Sigmoid colon (tissue), 7 donors: ENCODE measurements around the gene KRTAP10-11. TPM values are rescaled to one million over a fixed set of nuclear protein-coding genes. Genes with fewer than 3 reads are reported as not detected.

Experiments
- DNase-seq: peaks from one replicate; pipeline ENCODE4 v3.0.0-alpha.2; 2019
- H3K27ac ChIP-seq, 4 donors: fragments of 200-600 bp; sonication (generic); one replicate each; pipeline ENCODE4 v1.5.1; 2016 to 2019; ENCODE audit warnings: mild to moderate bottlenecking in 1 of 4
- H3K27me3 ChIP-seq, 3 donors: fragments of 200-600 bp; sonication (generic); one replicate each; pipeline ENCODE4 v1.5.1; 2019; ENCODE audit warnings: mild to moderate bottlenecking in 1 of 3
- H3K36me3 ChIP-seq, 4 donors: fragments of 200-600 bp; sonication (generic); one replicate each; pipeline ENCODE4 v1.5.1; 2016 to 2019
- H3K4me1 ChIP-seq, 4 donors: fragments of 200-600 bp; sonication (generic); one replicate each; pipeline ENCODE4 v1.5.1; 2017 to 2019
- H3K4me3 ChIP-seq, 4 donors: fragments of 200-600 bp; sonication (generic); one replicate each; pipeline ENCODE4 v1.5.1; 2017 to 2019; ENCODE audit warnings: mild to moderate bottlenecking in 2 of 4, moderate library complexity in 1 of 4
- H3K9me3 ChIP-seq, 4 donors: fragments of 200-600 bp in 3 of 4; sonication (generic) in 3 of 4; one replicate each; pipeline versions ENCODE4 v1.5.1 to v1.6.1; 2013 to 2019
- CTCF ChIP-seq, 4 experiments: fragments of 450-650 bp in 3 of 4; fragments of 200-600 bp in 1 of 4; IDR thresholded peaks; one replicate each; pipeline ENCODE4 v1.5.1; 2016 to 2019; ENCODE audit warnings: antibody characterized with exemption in 4 of 4, mild to moderate bottlenecking in 3 of 4, moderate library complexity in 2 of 4
- EP300 ChIP-seq, 4 donors: sonication (generic); formaldehyde crosslinking; IDR thresholded peaks; one replicate each; pipeline ENCODE4 v1.6.1; 2017; ENCODE audit warnings: antibody characterized with exemption in 4 of 4
- POLR2A ChIP-seq, 2 donors: fragments of 450-650 bp; IDR thresholded peaks; one replicate each; pipeline ENCODE4 v1.6.1; 2016; ENCODE audit warnings: antibody characterized with exemption in 2 of 2, mild to moderate bottlenecking in 2 of 2, moderate library complexity in 2 of 2
- POLR2AphosphoS5 ChIP-seq, 4 donors: sonication (generic); formaldehyde crosslinking; IDR thresholded peaks; one replicate each; pipeline ENCODE4 v1.6.1; 2017; ENCODE audit warnings: antibody characterized with exemption in 4 of 4
- WGBS, 2 donors: extraction: QIAGEN DNeasy Blood & Tissue Kit; methylation state at CpG; one replicate each; pipeline ENCODE4 v1.1.7; 2013; 5-methylcytosine and 5-hydroxymethylcytosine counted together
- intact Hi-C: fragments of 100-400 bp; cut with DNase I; formaldehyde crosslinking; loops from one replicate; pipeline ENCODE4 v1.15.1; 2023
- polyA plus RNA-seq, 3 donors: library from polyadenylated mRNA; stranded (reverse); fragments of 200-250 nt; gene quantifications; one replicate each; pipeline ENCODE4 v1.2.3, GENCODE V29; 2013
- small RNA-seq, 3 donors: library from RNA; depleted of rRNA; stranded (forward); fragments of <200 nt; gene quantifications; one replicate each; pipeline ENCODE3, GENCODE V24; 2016
- total RNA-seq, 4 donors: library from RNA; depleted of rRNA; stranded (reverse); fragments of >200 nt; gene quantifications; one replicate each; pipeline ENCODE4 v1.1.0, GENCODE V29; 2016
- donor health status: healthy with polysubstance abuse.
- donor health status: Bipolar disorder and iron deficiency.
- donor health status: healthy.

The KRTAP10-11 gene
- total and polyA plus RNA-seq, 7 donors: not detected

- H3K4me3 ChIP-seq: no peak overlapping the region
- DNase-seq: no peak
- TF ChIP-seq EP300 (IDR thresholded peaks at IDR 0.05): no peak
- TF ChIP-seq POLR2AphosphoS5 (IDR thresholded peaks at IDR 0.05): no peak
- TF ChIP-seq POLR2A (IDR thresholded peaks at IDR 0.05): no peak
- TF ChIP-seq CTCF (IDR thresholded peaks at IDR 0.05): no peak
These were observed 49.0 kb downstream of the KRTAP10-11 start for GRCh38 chr21:44695184-44695583.

GRCh38 chr21:44695641-44696040 lies 49.4 kb downstream of the KRTAP10-11 start:
- no peak overlapping the region for H3K4me3 ChIP-seq
- H3K27me3 ChIP-seq: peaks cover 10 to 41% (median 31%) of the 10 kb centered on the region in 3 donors
- no peak overlapping the region for H3K27ac ChIP-seq
- 74 to 79% methylated on average over 8 of the region's 8 CpGs for WGBS, 2 donors
- TF ChIP-seq EP300 (IDR thresholded peaks at IDR 0.05) (no peak), POLR2A (IDR thresholded peaks at IDR 0.05) (no peak), CTCF (IDR thresholded peaks at IDR 0.05) (no peak), POLR2AphosphoS5 (IDR thresholded peaks at IDR 0.05) (no peak)
- intact Hi-C loops: loop anchor here (10.0 kb wide), 1 partner anchor 59 kb away; no protein-coding TSS in a partner anchor
- H3K36me3 ChIP-seq: no peaks in the 10 kb centered on the region
- no peaks in the 10 kb centered on the region for H3K4me1 ChIP-seq
- H3K9me3 ChIP-seq: peaks cover 0 to 7% (median 1%) of the 10 kb centered on the region in 4 donors
- DNase-seq: no peak

More at GRCh38 chr21:44695184-44695583, 49.0 kb downstream of the KRTAP10-11 start:
- H3K27me3 ChIP-seq: peaks cover 10 to 36% (median 27%) of the 10 kb centered on the region in 3 donors
- H3K27ac ChIP-seq: no peak overlapping the region
- peaks cover 0 to 7% (median 1%) of the 10 kb centered on the region in 4 donors for H3K9me3 ChIP-seq
- intact Hi-C loops: loop anchor here (10.0 kb wide), 1 partner anchor 60 kb away; no protein-coding TSS in a partner anchor
- H3K4me1 ChIP-seq: no peaks in the 10 kb centered on the region
- 64 to 71% methylated on average over 8 of the region's 8 CpGs for WGBS, 2 donors
- no peaks in the 10 kb centered on the region for H3K36me3 ChIP-seq

- TF ChIP-seq POLR2AphosphoS5 (IDR thresholded peaks at IDR 0.05): no peak
- intact Hi-C loops: loop anchor here (10.0 kb wide), 1 partner anchor 58 kb away; no protein-coding TSS in a partner anchor
- 63 to 75% methylated on average over 10 of the region's 10 CpGs for WGBS, 2 donors
- no peaks in the 10 kb centered on the region for H3K36me3 ChIP-seq
- H3K9me3 ChIP-seq: peaks cover 0 to 7% (median 1%) of the 10 kb centered on the region in 4 donors
- peaks cover 10 to 50% (median 40%) of the 10 kb centered on the region in 3 donors for H3K27me3 ChIP-seq
- no peak overlapping the region for H3K4me3 ChIP-seq
- H3K4me1 ChIP-seq: no peaks in the 10 kb centered on the region
- H3K27ac ChIP-seq: no peak overlapping the region
- DNase-seq: no peak
These were observed 50.4 kb downstream of the KRTAP10-11 start for GRCh38 chr21:44696572-44696971.

Small RNAs within 50 kb of the gene (small RNA-seq; reads per million reads assigned to genes)
- 0 reads per million in 3 donors for gene KRTAP12-6P

Other genes with a start within 250 kb of the KRTAP10-11 start
- gene LRRC3, start 190.9 kb upstream of the KRTAP10-11 start, total RNA-seq: 1 to 10 TPM; 3.9 to 7.1 (median 5.4) TPM
- gene LRRC3, start 190.9 kb upstream of the KRTAP10-11 start, polyA plus RNA-seq: 1 to 10 TPM in 1 of 3 donors, under 1 TPM in 2; under 0.01 to 2.9 (median 0.46) TPM
- gene KRTAP10-1, start 106.2 kb upstream of the KRTAP10-11 start, total RNA-seq: not detected
- gene KRTAP10-1, start 106.2 kb upstream of the KRTAP10-11 start, polyA plus RNA-seq: not detected
- not detected for gene KRTAP10-2, start 94.9 kb upstream of the KRTAP10-11 start, total RNA-seq
- gene KRTAP10-2, start 94.9 kb upstream of the KRTAP10-11 start, polyA plus RNA-seq: not detected
- gene KRTAP10-3, start 87.6 kb upstream of the KRTAP10-11 start, total RNA-seq: under 1 TPM in 1 of 4 donors, not detected in 3; 0.66 TPM
- gene KRTAP10-3, start 87.6 kb upstream of the KRTAP10-11 start, polyA plus RNA-seq: not detected
- gene KRTAP10-4, start 72.7 kb upstream of the KRTAP10-11 start, total RNA-seq: not detected
- not detected for gene KRTAP10-4, start 72.7 kb upstream of the KRTAP10-11 start, polyA plus RNA-seq
- gene KRTAP10-5, start 65.8 kb upstream of the KRTAP10-11 start, total RNA-seq: not detected
- gene KRTAP10-5, start 65.8 kb upstream of the KRTAP10-11 start, polyA plus RNA-seq: not detected
- gene KRTAP10-6, start 53.9 kb upstream of the KRTAP10-11 start, total RNA-seq: not detected
- not detected for gene KRTAP10-6, start 53.9 kb upstream of the KRTAP10-11 start, polyA plus RNA-seq
- gene KRTAP10-7, start 45.8 kb upstream of the KRTAP10-11 start, total RNA-seq: not detected
- gene KRTAP10-7, start 45.8 kb upstream of the KRTAP10-11 start, polyA plus RNA-seq: not detected
- not detected for gene KRTAP10-8, start 34.3 kb upstream of the KRTAP10-11 start, total RNA-seq
- gene KRTAP10-8, start 34.3 kb upstream of the KRTAP10-11 start, polyA plus RNA-seq: not detected
- gene KRTAP10-9, start 19.3 kb upstream of the KRTAP10-11 start, total RNA-seq: not detected
- gene KRTAP10-9, start 19.3 kb upstream of the KRTAP10-11 start, polyA plus RNA-seq: not detected
- not detected for gene KRTAP10-10, start 9.1 kb upstream of the KRTAP10-11 start, total RNA-seq
- gene KRTAP10-10, start 9.1 kb upstream of the KRTAP10-11 start, polyA plus RNA-seq: not detected
- not detected for gene KRTAP12-4, start 8.2 kb downstream of the KRTAP10-11 start, total RNA-seq
- not detected for gene KRTAP12-4, start 8.2 kb downstream of the KRTAP10-11 start, polyA plus RNA-seq
- gene KRTAP12-3, start 11.5 kb downstream of the KRTAP10-11 start, total RNA-seq: not detected
- not detected for gene KRTAP12-3, start 11.5 kb downstream of the KRTAP10-11 start, polyA plus RNA-seq
- gene KRTAP12-2, start 20.5 kb downstream of the KRTAP10-11 start, total RNA-seq: not detected
- not detected for gene KRTAP12-2, start 20.5 kb downstream of the KRTAP10-11 start, polyA plus RNA-seq
- not detected for gene KRTAP12-1, start 35.7 kb downstream of the KRTAP10-11 start, total RNA-seq
- gene KRTAP12-1, start 35.7 kb downstream of the KRTAP10-11 start, polyA plus RNA-seq: not detected
- not detected for gene KRTAP10-12, start 50.8 kb downstream of the KRTAP10-11 start, total RNA-seq
- not detected for gene KRTAP10-12, start 50.8 kb downstream of the KRTAP10-11 start, polyA plus RNA-seq
- not detected for gene TSPEAR, start 65.2 kb downstream of the KRTAP10-11 start, total RNA-seq
- under 1 TPM in 2 of 3 donors, not detected in 1; under 0.01 to 0.20 TPM for gene TSPEAR, start 65.2 kb downstream of the KRTAP10-11 start, polyA plus RNA-seq
- gene UBE2G2, start 155.4 kb downstream of the KRTAP10-11 start, total RNA-seq: 100 to 1,000 TPM in 1 of 4 donors, 10 to 100 TPM in 3; 51.5 to 101 (median 63.1) TPM
- gene UBE2G2, start 155.4 kb downstream of the KRTAP10-11 start, polyA plus RNA-seq: 10 to 100 TPM; 21.6 to 45.8 (median 22.7) TPM
- gene SUMO3, start 171.6 kb downstream of the KRTAP10-11 start, total RNA-seq: 10 to 100 TPM; 52.4 to 60.1 (median 57.9) TPM
- gene SUMO3, start 171.6 kb downstream of the KRTAP10-11 start, polyA plus RNA-seq: 100 to 1,000 TPM in 2 of 3 donors, 10 to 100 TPM in 1; 67.8 to 104 (median 103) TPM
- 100 to 1,000 TPM; 158 to 208 (median 188) TPM for gene PTTG1IP, start 227.3 kb downstream of the KRTAP10-11 start, total RNA-seq
- gene PTTG1IP, start 227.3 kb downstream of the KRTAP10-11 start, polyA plus RNA-seq: 100 to 1,000 TPM in 1 of 3 donors, 10 to 100 TPM in 2; 49.7 to 146 (median 59.5) TPM